ENCODE data around the gene NDUFA5.

Gene NDUFA5

DNA sequence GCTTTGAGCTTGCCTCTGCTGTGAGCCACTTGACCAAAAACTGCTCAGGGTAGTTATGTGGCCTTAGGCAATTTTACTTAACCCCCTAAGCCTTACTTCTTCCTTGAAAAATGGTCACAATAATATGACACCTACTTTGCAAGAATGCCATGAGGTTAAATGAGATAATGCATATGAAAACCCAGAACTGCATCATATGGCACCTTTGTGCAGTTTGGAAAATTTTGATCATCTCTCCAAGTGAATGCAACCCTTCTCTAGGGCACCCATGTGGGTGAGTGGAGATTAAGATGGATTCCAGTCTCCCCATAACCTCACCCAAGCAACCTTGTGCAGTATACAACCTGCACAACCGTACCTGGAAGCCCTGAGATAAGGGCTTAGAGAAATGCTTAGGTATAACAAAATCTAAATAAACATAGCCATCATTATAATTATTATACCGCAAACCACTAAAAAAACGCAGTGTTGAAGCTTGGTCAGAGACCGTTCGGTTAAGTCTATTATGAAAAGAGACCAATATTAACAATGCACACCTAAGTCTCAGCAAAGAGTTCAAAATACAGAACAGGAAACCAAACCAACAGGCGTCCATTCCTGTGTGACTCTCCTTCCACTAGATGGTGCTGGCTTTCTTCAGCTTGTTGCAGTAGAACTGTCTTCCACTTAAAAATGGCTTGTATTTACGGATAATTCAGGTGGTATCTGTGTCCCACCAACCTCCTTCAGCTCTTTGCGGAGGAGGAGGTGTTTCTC is 23.0 kb upstream of the NDUFA5 start:
- no peaks in the 10 kb centered on the region for H3K9me3 ChIP-seq (ENCODE audit: control insufficient read depth, low read length)
- no peaks in the 10 kb centered on the region for H3K36me3 ChIP-seq (ENCODE audit: control insufficient read depth, insufficient read depth, low read length, severe bottlenecking)
- H3K9ac ChIP-seq (ENCODE audit: low read length): no peak overlapping the region
- H3K4me3 ChIP-seq (ENCODE audit: low read length): no peak overlapping the region
- H3K4me1 ChIP-seq (ENCODE audit: control insufficient read depth, insufficient read depth, low read length): no peaks in the 10 kb centered on the region
- no peaks in the 10 kb centered on the region for H3K27me3 ChIP-seq (replicated peaks; ENCODE audit: control insufficient read depth, insufficient read depth, low read length)
- DNase-seq (ENCODE audit: low read depth): peak; percentile 79

DNA sequence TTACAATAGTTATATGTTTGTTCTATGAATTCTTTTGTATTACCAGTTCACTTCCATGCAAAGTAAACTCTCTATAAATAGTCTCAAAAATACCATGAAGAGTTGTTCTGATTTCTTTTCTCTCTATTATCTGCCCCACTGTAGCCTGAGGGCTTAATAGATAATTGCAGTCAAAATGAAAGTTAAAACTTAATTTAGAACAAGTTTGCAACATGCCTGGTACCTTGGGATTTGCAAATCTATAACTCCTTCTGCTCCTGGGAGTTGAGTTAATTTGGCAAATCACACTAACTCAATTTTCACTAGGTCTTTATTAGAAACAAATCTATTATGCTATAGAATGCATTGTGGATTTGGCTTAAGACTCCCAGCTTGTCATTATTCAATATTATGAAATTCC is 21.8 kb upstream of the NDUFA5 start:
- no peak overlapping the region for H3K4me3 ChIP-seq (ENCODE audit: low read length)
- no peak for DNase-seq (ENCODE audit: low read depth)
- H3K9ac ChIP-seq (ENCODE audit: low read length): no peak overlapping the region
- H3K4me1 ChIP-seq (ENCODE audit: control insufficient read depth, insufficient read depth, low read length): no peaks in the 10 kb centered on the region
- H3K27me3 ChIP-seq (replicated peaks; ENCODE audit: control insufficient read depth, insufficient read depth, low read length): no peaks in the 10 kb centered on the region
- H3K36me3 ChIP-seq (ENCODE audit: control insufficient read depth, insufficient read depth, low read length, severe bottlenecking): no peaks in the 10 kb centered on the region
- no peaks in the 10 kb centered on the region for H3K9me3 ChIP-seq (ENCODE audit: control insufficient read depth, low read length)

DNA sequence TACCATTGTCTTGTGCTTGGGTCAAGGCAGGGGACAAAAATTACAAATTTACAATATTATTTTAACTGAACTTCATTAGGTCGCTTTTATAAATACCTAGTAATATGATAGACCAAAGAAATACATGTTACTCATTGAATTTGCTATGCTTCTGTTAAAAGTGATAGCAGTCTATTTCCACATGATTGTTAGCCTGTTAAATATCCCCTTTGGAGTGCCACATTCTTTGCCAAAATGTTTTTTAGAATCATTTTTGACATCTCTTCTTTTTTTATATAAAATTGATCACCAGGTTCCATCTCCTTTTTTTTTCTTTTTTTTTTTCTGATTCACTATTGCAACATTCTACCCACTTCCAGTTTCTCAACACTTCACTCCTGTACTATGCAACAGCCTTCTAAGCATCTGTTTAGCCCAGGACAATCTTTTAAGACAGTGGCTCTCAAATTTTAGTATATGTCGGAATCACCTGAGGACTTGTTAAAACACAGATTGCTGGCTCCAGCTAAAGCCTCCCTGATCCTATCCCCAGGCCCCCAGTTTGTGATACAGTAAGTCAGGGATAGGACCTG is 16.4 kb upstream of the NDUFA5 start:
- Histone ChIP-seq H3K9me3 (ENCODE audit: control insufficient read depth, low read length) (no peaks in the 10 kb centered on the region), H3K9ac (ENCODE audit: low read length) (no peak overlapping the region), H3K4me3 (ENCODE audit: low read length) (no peak overlapping the region), H3K36me3 (ENCODE audit: control insufficient read depth, insufficient read depth, low read length, severe bottlenecking) (no peaks in the 10 kb centered on the region), H3K4me1 (ENCODE audit: control insufficient read depth, insufficient read depth, low read length) (no peaks in the 10 kb centered on the region), H3K27me3 (replicated peaks; ENCODE audit: control insufficient read depth, insufficient read depth, low read length) (no peaks in the 10 kb centered on the region)
- DNase-seq (ENCODE audit: low read depth): peak; percentile 17

DNA sequence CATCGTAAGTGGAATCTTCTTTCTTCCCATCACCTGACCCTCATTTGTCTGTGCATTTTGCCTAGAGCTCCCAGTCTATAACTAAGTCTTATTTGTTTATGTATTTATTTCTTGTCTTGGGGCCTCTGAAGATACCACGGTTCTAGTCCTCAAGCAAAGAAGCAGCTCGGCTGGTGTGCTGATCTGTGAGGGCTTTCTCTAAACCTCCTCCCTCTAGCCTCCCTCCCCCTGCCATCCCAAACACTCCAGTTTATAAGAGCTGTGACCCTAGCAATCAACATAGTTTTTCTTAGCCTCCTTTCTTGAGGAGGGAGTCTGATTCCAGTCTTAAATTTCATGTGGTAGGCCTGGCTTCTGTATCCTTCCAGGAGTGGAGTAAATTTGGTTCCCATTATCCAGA is 15.7 kb upstream of the NDUFA5 start:
- DNase-seq (ENCODE audit: low read depth): no peak
- Histone ChIP-seq H3K27me3 (replicated peaks; ENCODE audit: control insufficient read depth, insufficient read depth, low read length) (no peaks in the 10 kb centered on the region), H3K4me3 (ENCODE audit: low read length) (no peak overlapping the region), H3K36me3 (ENCODE audit: control insufficient read depth, insufficient read depth, low read length, severe bottlenecking) (no peaks in the 10 kb centered on the region), H3K4me1 (ENCODE audit: control insufficient read depth, insufficient read depth, low read length) (no peaks in the 10 kb centered on the region), H3K9me3 (ENCODE audit: control insufficient read depth, low read length) (no peaks in the 10 kb centered on the region), H3K9ac (ENCODE audit: low read length) (no peak overlapping the region)

DNA sequence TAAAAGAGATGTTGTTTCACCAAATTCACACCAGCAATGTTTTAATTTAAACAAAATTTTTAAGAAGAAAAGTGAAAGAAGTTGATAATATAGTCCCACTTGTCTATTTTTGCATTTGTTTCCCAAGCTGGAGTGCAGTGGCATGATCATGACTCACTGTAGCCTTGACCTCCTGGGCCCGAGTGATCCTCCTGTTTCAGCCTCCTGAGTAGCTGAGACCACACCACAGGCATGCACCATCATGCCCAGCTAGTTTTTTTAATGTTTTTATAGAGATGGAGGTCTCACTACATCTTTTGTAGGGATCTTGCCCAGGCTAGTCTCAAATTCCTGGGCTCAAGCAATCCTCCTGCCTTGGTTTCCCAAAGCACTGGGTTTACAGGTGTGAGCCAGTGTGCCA is 14.1 kb upstream of the NDUFA5 start:
- Histone ChIP-seq H3K27me3 (replicated peaks; ENCODE audit: control insufficient read depth, insufficient read depth, low read length) (no peaks in the 10 kb centered on the region), H3K9ac (ENCODE audit: low read length) (no peak overlapping the region), H3K36me3 (ENCODE audit: control insufficient read depth, insufficient read depth, low read length, severe bottlenecking) (no peaks in the 10 kb centered on the region), H3K4me3 (ENCODE audit: low read length) (no peak overlapping the region), H3K4me1 (ENCODE audit: control insufficient read depth, insufficient read depth, low read length) (no peaks in the 10 kb centered on the region), H3K9me3 (ENCODE audit: control insufficient read depth, low read length) (no peaks in the 10 kb centered on the region)
- no peak for DNase-seq (ENCODE audit: low read depth)

DNA sequence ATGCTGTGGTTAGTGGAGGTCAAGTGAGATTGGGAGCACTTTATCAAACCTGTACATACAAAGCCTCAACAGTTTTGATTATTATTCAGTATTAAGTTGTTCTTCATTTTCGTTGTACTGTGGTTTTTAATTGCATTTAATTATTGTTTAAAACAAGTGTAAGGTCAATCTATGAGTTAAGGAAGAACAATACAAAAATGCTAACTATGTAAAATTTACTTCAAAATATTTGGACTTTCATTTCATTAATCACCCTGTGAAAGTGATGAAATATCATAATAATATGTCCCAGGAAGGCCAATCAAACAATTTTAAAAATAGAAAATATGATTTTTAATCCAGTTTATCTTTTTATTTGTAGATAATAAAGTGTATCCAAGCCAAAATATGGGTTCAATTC is 13.6 kb upstream of the NDUFA5 start:
- Histone ChIP-seq H3K4me1 (ENCODE audit: control insufficient read depth, insufficient read depth, low read length) (no peaks in the 10 kb centered on the region), H3K4me3 (ENCODE audit: low read length) (no peak overlapping the region)
- DNase-seq (ENCODE audit: low read depth): no peak

DNA sequence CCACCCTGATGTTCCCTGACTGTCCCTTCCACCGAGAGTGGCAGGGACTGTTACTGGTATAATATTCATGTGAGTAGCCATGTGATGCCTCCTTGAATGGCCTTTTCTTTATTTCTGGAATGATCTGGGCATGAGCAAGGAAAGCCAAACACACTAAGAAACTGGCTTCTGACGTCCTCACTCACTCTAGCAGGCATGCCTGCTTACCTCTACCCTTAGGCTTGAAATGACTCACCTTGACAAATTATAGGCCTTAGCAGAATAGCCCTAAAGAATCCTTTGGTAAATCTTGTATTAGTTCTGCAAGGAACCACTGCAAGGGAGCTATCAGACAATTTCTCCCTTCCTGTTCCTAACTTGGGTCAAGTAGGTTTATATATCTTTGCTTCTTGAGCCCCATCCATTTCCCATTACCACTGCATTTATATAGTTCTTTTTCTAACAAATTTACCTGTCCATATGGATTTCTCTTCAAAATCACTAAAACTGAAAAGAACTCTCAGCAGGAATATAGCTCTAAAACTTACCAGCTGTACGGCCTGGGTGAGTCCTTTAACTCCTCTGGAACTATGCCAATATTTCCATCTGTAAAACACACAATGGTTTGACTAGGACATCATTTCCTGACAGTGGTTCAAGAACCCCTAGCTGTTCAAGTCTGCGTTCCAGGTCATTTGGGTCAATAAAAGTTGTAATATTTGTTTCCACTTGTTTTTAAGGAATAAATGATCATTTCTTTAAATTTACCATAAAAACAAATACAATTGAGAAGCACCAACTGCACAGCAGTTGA is 13.0 kb upstream of the NDUFA5 start:
- H3K27me3 ChIP-seq (replicated peaks; ENCODE audit: control insufficient read depth, insufficient read depth, low read length): no peaks in the 10 kb centered on the region
- DNase-seq (ENCODE audit: low read depth): no peak
- H3K4me3 ChIP-seq (ENCODE audit: low read length): no peak overlapping the region

More for the DNA sequence above, 13.6 kb upstream of the NDUFA5 start:
- Histone ChIP-seq H3K9me3 (ENCODE audit: control insufficient read depth, low read length) (no peaks in the 10 kb centered on the region), H3K36me3 (ENCODE audit: control insufficient read depth, insufficient read depth, low read length, severe bottlenecking) (no peaks in the 10 kb centered on the region), H3K9ac (ENCODE audit: low read length) (no peak overlapping the region), H3K27me3 (replicated peaks; ENCODE audit: control insufficient read depth, insufficient read depth, low read length) (no peaks in the 10 kb centered on the region)

DNA sequence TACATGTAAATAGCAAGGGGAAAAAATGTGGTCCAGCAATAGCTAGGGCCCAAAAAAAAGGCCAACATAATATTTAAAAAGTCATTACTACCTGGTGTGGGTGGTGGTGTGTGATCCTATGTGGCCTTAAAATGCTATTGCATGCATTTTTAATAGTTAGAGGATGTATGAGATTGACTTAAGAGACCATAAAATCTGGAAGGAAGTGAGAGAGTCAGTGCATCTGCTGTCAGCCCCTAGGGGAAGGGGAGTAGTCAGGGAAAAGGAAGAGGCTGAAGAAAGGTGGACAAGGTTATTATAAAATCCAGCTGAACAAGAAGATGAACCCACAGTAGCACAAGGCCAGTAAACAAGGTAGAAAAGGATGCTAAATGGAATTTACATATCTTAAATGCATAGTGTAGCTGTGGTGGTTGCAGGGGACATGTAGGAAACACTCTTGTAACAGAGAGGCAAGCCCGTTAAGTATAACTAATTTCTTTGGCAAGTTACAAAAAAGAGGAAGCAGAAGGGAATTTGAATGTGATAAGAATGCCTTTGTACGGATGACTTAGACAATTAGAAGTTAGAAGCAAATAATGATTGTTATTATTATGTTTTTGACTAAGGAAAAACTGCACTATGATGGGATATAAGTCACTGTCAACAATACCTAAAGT is 11.9 kb upstream of the NDUFA5 start:
- Histone ChIP-seq H3K36me3 (ENCODE audit: control insufficient read depth, insufficient read depth, low read length, severe bottlenecking) (no peaks in the 10 kb centered on the region), H3K9ac (ENCODE audit: low read length) (no peak overlapping the region), H3K9me3 (ENCODE audit: control insufficient read depth, low read length) (no peaks in the 10 kb centered on the region), H3K4me1 (ENCODE audit: control insufficient read depth, insufficient read depth, low read length) (no peaks in the 10 kb centered on the region), H3K27me3 (replicated peaks; ENCODE audit: control insufficient read depth, insufficient read depth, low read length) (no peaks in the 10 kb centered on the region), H3K4me3 (ENCODE audit: low read length) (no peak overlapping the region)
- no peak for DNase-seq (ENCODE audit: low read depth)

More for the DNA sequence above, 13.0 kb upstream of the NDUFA5 start:
- H3K4me1 ChIP-seq (ENCODE audit: control insufficient read depth, insufficient read depth, low read length): no peaks in the 10 kb centered on the region
- no peaks in the 10 kb centered on the region for H3K9me3 ChIP-seq (ENCODE audit: control insufficient read depth, low read length)
- H3K9ac ChIP-seq (ENCODE audit: low read length): no peak overlapping the region
- no peaks in the 10 kb centered on the region for H3K36me3 ChIP-seq (ENCODE audit: control insufficient read depth, insufficient read depth, low read length, severe bottlenecking)

DNA sequence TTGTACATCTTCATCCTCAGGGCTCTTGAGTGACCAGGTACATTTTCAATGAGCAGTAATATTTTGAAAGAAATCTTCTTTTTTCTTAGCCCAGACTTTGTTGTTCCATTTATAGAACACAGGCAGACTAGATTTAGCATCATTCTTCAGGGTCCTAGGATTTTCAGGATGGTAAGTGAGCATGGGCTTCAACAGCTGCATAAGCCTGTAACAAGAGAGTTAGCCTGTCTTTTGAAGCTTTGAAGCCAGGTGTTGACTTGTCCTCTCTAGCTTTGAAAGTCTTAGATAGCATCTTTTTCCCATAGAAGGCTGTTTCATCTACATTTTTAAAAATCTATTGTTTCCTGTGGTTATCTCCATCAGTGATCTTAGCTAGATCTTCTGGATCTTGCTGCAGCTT is 4.5 kb upstream of the NDUFA5 start:
- no peak for DNase-seq (ENCODE audit: low read depth)
- no peaks in the 10 kb centered on the region for H3K36me3 ChIP-seq (ENCODE audit: control insufficient read depth, insufficient read depth, low read length, severe bottlenecking)
- H3K9me3 ChIP-seq (ENCODE audit: control insufficient read depth, low read length): no peaks in the 10 kb centered on the region
- no peaks in the 10 kb centered on the region for H3K4me1 ChIP-seq (ENCODE audit: control insufficient read depth, insufficient read depth, low read length)
- no peak overlapping the region for H3K4me3 ChIP-seq (ENCODE audit: low read length)
- no peaks in the 10 kb centered on the region for H3K27me3 ChIP-seq (replicated peaks; ENCODE audit: control insufficient read depth, insufficient read depth, low read length)
- no peak overlapping the region for H3K9ac ChIP-seq (ENCODE audit: low read length)

DNA sequence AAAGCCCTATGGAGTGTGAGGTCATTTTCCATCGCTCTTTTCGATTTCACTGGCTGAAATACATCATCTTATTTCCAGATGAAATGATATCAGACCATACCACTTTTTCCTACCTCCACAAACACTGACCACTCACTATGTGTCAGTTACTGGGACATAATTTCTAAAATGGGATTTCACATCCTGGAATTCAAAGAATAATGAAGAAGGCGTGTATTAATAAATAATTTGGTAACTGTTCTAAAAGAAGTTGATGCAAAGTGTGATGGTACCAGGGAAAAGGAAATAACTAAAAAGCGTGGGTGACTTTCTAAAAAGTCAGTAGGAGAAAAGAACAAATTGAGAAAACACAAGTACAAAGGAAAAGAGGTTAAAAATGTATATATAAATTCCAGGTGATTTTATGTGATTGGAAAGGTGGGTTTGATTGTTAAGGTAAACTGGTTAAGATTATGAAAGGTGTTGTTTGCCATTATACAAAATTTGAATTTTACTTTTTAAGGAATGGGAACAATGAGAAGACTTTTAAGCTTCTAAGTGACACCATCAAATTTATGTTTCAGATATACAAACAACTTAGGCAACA is 764 bp upstream of the NDUFA5 start:
- Histone ChIP-seq H3K4me1 (ENCODE audit: control insufficient read depth, insufficient read depth, low read length) (peaks cover 8% of the 10 kb centered on the region), H3K9me3 (ENCODE audit: control insufficient read depth, low read length) (no peaks in the 10 kb centered on the region), H3K9ac (ENCODE audit: low read length) (peak overlapping the region; percentile 92), H3K36me3 (ENCODE audit: control insufficient read depth, insufficient read depth, low read length, severe bottlenecking) (no peaks in the 10 kb centered on the region), H3K4me3 (ENCODE audit: low read length) (peak overlapping the region; percentile 94), H3K27me3 (replicated peaks; ENCODE audit: control insufficient read depth, insufficient read depth, low read length) (no peaks in the 10 kb centered on the region)
- no peak for DNase-seq (ENCODE audit: low read depth)

DNA sequence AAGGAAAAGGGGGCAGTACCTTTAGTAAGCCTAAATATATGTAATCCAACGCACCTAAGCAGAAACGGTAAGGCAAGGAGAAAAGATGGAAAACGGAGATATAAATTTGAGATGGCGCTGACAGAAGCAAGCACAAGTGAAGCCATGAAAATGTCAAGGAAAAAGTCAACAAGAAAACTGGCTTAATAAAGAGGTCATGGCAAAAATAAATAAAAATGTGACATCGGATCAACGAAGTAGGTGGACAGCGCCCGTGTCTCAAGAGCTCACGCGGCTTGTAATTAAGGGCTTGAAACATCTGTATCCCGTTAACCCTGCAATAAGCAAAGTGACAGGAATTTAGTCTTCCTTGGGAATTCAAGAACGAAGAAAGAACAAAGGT is 611 bp downstream of the NDUFA5 start:
- H3K9ac ChIP-seq (ENCODE audit: low read length): peak overlapping the region; percentile 92
- peak; percentile 66 for DNase-seq (ENCODE audit: low read depth)
- H3K4me3 ChIP-seq (ENCODE audit: low read length): peak overlapping the region; percentile 94
- no peaks in the 10 kb centered on the region for H3K27me3 ChIP-seq (replicated peaks; ENCODE audit: control insufficient read depth, insufficient read depth, low read length)
- no peaks in the 10 kb centered on the region for H3K9me3 ChIP-seq (ENCODE audit: control insufficient read depth, low read length)
- H3K36me3 ChIP-seq (ENCODE audit: control insufficient read depth, insufficient read depth, low read length, severe bottlenecking): peaks cover 5% of the 10 kb centered on the region
- peaks cover 8% of the 10 kb centered on the region for H3K4me1 ChIP-seq (ENCODE audit: control insufficient read depth, insufficient read depth, low read length)
